Vagina (tissue), 2 donors: ENCODE results near the gene TEX51. TPM values are rescaled to one million over a fixed set of nuclear protein-coding genes. Genes with fewer than 3 reads are reported as not detected.

ENCODE experiments used
- DNase-seq, 2 donors: peaks; one replicate each; pipeline ENCODE4 v3.0.0-alpha.2; 2017; ENCODE audit errors: extremely low spot score in 2 of 2
- H3K27ac ChIP-seq: fragments of 200-600 bp; sonication (generic); one replicate; pipeline ENCODE4 v1.5.1; 2019
- H3K27me3 ChIP-seq: fragments of 200-600 bp; sonication (generic); one replicate; pipeline ENCODE4 v1.5.1; 2019
- H3K36me3 ChIP-seq, 2 donors: fragments of 200-600 bp; sonication (generic); one replicate each; pipeline ENCODE4 v1.5.1; 2017 to 2019
- H3K4me1 ChIP-seq: fragments of 200-600 bp; sonication (generic); one replicate; pipeline ENCODE4 v1.5.1; 2019
- H3K4me3 ChIP-seq, 2 donors: fragments of 200-600 bp; sonication (generic); 1 replicate in 1 of 2; 2 replicates in 1 of 2; pipeline ENCODE4 v1.5.1; 2016 to 2019
- H3K9me3 ChIP-seq: fragments of 200-600 bp; sonication (generic); one replicate; pipeline ENCODE4 v1.5.1; 2019
- POLR2A ChIP-seq, 2 donors: fragments of 450-650 bp; IDR thresholded peaks; one replicate each; pipeline ENCODE4 v1.6.1; 2017; ENCODE audit warnings: antibody characterized with exemption in 2 of 2, mild to moderate bottlenecking in 2 of 2, moderate library complexity in 2 of 2
- POLR2AphosphoS5 ChIP-seq, 2 donors: sonication (generic); formaldehyde crosslinking; IDR thresholded peaks; one replicate each; pipeline ENCODE4 v1.9.0; 2017; ENCODE audit warnings: antibody characterized with exemption in 2 of 2, mild to moderate bottlenecking in 2 of 2, low read depth in 1 of 2; ENCODE audit not compliant: insufficient read depth in 1 of 2
- intact Hi-C: fragments of 100-400 bp; cut with DNase I; formaldehyde crosslinking; loops from one replicate; pipeline ENCODE4 v1.15.1; 2023
- total RNA-seq: library from RNA; depleted of rRNA; stranded (reverse); fragments of >200 nt; gene quantifications from one replicate; pipeline ENCODE4 v1.2.3, GENCODE V29; 2016
- TF ChIP-seq, protein P1 (sequence below), 3 experiments: fragments of 450-650 bp in 2 of 3; fragments of 200-600 bp in 1 of 3; sonication (generic) in 1 of 3; IDR thresholded peaks; one replicate each; pipeline ENCODE4 v1.5.1; 2017 to 2019; ENCODE audit warnings: antibody characterized with exemption in 3 of 3, mild to moderate bottlenecking in 2 of 3, moderate library complexity in 2 of 3

Gene TEX51
- total RNA-seq, 1 donor from 2014 or later = not detected

DNA sequence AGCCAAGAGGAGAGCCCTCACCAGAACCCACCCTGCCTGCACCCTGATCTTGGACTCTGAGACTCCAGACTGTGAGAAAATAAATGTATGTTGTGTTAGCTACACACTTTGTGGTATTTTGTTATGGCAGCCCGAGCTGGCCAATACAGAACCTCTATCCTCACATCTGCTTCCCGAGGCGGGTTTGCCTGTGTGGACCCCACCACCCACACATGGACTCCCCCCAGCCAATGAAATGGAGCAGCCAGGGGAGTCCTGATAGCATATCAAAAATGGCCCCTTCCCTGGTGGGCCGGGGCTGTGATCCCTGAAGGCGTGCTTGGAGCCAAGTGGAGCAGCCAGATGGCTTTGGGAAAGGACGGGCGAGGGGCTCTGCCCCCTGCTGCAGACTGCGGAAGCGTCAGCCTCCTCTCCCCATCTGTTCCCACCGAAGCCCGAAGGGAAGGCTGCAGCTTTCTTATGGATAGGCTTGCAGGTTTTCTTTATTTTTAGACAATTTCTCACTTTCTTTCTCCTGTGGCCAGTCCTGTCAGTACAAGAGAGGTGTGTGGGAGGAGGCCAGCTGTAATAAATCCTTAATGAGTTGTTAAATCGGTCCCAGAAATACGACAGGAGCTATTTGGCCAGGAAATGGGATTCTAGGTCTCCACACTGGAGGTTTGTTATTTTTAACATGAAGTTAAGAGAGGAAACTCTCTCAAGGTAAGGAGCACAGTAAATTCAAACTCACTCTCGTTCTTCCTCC lies 34.4 kb downstream of the TEX51 start:
- Histone ChIP-seq H3K27ac (no peak overlapping the region), H3K4me1 (no peaks in the 10 kb centered on the region), H3K36me3 (no peaks in the 10 kb centered on the region), H3K27me3 (no peaks in the 10 kb centered on the region), H3K9me3 (no peaks in the 10 kb centered on the region), H3K4me3 (no peak overlapping the region)
- DNase-seq = no peak
- TF ChIP-seq, protein P1, sequence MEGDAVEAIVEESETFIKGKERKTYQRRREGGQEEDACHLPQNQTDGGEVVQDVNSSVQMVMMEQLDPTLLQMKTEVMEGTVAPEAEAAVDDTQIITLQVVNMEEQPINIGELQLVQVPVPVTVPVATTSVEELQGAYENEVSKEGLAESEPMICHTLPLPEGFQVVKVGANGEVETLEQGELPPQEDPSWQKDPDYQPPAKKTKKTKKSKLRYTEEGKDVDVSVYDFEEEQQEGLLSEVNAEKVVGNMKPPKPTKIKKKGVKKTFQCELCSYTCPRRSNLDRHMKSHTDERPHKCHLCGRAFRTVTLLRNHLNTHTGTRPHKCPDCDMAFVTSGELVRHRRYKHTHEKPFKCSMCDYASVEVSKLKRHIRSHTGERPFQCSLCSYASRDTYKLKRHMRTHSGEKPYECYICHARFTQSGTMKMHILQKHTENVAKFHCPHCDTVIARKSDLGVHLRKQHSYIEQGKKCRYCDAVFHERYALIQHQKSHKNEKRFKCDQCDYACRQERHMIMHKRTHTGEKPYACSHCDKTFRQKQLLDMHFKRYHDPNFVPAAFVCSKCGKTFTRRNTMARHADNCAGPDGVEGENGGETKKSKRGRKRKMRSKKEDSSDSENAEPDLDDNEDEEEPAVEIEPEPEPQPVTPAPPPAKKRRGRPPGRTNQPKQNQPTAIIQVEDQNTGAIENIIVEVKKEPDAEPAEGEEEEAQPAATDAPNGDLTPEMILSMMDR (IDR thresholded peaks at IDR 0.05) = no peak
- intact Hi-C loops = no loop called here

DNA sequence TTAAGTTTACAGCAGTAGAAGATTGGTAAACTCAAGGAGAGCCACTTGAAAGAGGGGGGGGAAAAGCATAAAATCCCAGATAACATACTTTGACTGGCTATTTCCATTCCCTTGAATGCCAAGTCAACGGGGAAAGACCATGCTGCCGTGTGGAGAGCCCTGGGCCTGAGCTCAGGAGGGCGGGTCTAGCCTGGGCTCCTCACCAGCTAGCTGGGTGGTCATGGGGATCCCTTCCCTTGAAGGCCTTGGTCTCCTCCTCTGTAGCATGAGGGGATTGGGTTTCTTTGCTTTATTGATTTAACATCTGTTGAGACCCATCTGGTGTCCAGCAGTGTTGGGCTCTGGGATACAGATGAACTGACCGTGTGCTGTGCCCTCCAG lies 35.0 kb downstream of the TEX51 start:
- Histone ChIP-seq H3K27ac (no peak overlapping the region), H3K9me3 (no peaks in the 10 kb centered on the region), H3K27me3 (no peaks in the 10 kb centered on the region), H3K36me3 (no peaks in the 10 kb centered on the region), H3K4me1 (no peaks in the 10 kb centered on the region), H3K4me3 (no peak overlapping the region)
- intact Hi-C loops = no loop called here
- DNase-seq = no peak
- TF ChIP-seq POLR2A (IDR thresholded peaks at IDR 0.05) (no peak), POLR2AphosphoS5 (IDR thresholded peaks at IDR 0.05; ENCODE audit: insufficient read depth in 1 of 2, low read depth in 1 of 2) (no peak)
- TF ChIP-seq, protein P1 (IDR thresholded peaks at IDR 0.05) = no peak

DNA sequence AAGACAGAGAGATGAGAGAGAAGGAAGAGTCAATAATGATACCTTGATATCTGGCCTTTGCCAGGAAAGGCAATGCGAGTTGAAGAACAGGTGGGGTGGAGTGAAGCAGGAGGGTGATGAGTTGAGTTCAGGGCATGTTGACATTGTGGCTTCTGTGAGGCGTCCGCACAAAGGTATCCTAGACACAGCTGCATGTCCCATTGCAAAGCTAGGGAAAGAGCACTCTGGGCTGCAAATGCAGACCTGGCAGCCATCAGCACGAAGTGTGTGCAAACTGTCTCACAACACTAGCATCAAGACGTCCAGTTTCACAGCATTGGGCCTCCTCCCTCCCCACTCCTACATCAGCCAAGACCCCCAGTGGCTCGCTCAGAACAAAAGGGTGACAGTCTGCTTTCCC lies 36.1 kb downstream of the TEX51 start:
- no peak overlapping the region for H3K4me3 ChIP-seq
- no peaks in the 10 kb centered on the region for H3K36me3 ChIP-seq
- H3K27me3 ChIP-seq = no peaks in the 10 kb centered on the region
- H3K27ac ChIP-seq = no peak overlapping the region
- H3K4me1 ChIP-seq = no peaks in the 10 kb centered on the region
- DNase-seq = no peak
- no peaks in the 10 kb centered on the region for H3K9me3 ChIP-seq
- intact Hi-C loops = no loop called here
- TF ChIP-seq POLR2AphosphoS5 (IDR thresholded peaks at IDR 0.05; ENCODE audit: insufficient read depth in 1 of 2, low read depth in 1 of 2) (no peak), POLR2A (IDR thresholded peaks at IDR 0.05) (no peak)
- TF ChIP-seq, protein P1 (IDR thresholded peaks at IDR 0.05) = no peak

DNA sequence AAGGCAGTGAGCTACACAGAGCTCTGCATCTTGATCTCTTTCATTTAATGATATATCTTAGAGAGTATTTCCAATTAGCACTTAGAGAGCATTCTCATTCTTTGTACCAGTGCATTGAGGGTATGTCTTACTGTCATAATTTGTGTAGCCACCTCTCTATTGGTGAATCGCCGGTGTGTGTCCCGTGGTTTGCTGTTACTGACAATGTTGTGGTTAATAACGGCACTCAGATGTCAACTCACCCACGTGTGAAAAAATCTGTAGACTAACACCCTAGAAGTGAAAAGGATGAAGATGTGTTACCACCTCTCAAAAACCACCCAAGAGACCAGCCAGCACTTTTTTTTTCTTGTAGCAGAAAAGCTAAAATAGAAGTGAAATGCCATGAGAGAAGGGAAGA lies 37.1 kb downstream of the TEX51 start:
- DNase-seq = no peak
- Histone ChIP-seq H3K4me3 (no peak overlapping the region), H3K27ac (no peak overlapping the region), H3K27me3 (no peaks in the 10 kb centered on the region), H3K9me3 (no peaks in the 10 kb centered on the region), H3K4me1 (no peaks in the 10 kb centered on the region), H3K36me3 (no peaks in the 10 kb centered on the region)
- intact Hi-C loops = no loop called here
- no peak for TF ChIP-seq POLR2A (IDR thresholded peaks at IDR 0.05)
- no peak for TF ChIP-seq POLR2AphosphoS5 (IDR thresholded peaks at IDR 0.05; ENCODE audit: insufficient read depth in 1 of 2, low read depth in 1 of 2)
- TF ChIP-seq, protein P1 (IDR thresholded peaks at IDR 0.05) = no peak

DNA sequence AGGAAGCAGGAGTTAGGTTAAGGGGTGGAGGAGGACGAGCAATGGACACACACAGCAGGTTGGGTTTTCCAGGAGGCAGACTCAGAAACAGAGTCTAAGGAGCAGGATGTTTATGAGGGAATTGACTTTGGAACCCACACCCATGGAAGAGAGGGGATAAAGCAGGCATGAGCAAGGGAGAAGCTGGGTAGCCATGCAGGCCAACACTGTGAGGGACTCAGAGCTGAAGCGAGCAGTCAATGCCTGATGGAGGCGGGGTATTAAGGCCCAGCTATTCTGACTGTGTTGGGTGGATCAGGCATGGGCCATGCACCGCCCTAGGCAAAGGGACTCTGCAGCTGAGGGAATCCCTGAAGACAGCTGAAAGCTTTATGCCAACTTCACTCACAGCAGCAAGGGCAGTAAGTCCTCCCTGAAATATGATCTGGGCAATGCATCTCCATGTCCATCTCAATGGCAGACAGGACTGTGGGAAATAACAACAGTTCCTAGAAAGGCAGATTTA lies 37.6 kb downstream of the TEX51 start:
- Histone ChIP-seq H3K9me3 (no peaks in the 10 kb centered on the region), H3K4me1 (no peaks in the 10 kb centered on the region), H3K4me3 (no peak overlapping the region), H3K36me3 (no peaks in the 10 kb centered on the region), H3K27me3 (no peaks in the 10 kb centered on the region), H3K27ac (no peak overlapping the region)
- intact Hi-C loops = no loop called here
- TF ChIP-seq POLR2AphosphoS5 (IDR thresholded peaks at IDR 0.05; ENCODE audit: insufficient read depth in 1 of 2, low read depth in 1 of 2) (no peak), POLR2A (IDR thresholded peaks at IDR 0.05) (no peak)
- TF ChIP-seq, protein P1 (IDR thresholded peaks at IDR 0.05) = no peak
- no peak for DNase-seq
